ENCODE data around the gene SCLY. TPM values are rescaled to one million over a fixed set of nuclear protein-coding genes. Genes with fewer than 3 reads are reported as not detected.

Gene SCLY
- total and polyA plus RNA-seq, 2 of the 13 experiments (the other 11 are each of a cell fraction or from before 2014, with no cell fraction given), result 27.9 to 38.6 TPM

- no peak for TF ChIP-seq MNT (IDR thresholded peaks at IDR 0.05)
- TF ChIP-seq CREBL2 (CRISPR knock-in tag; IDR thresholded peaks at IDR 0.05; ENCODE audit: borderline replicate concordance), result no peak
- no peak for TF ChIP-seq GMEB1 (CRISPR knock-in tag; IDR thresholded peaks at IDR 0.05; ENCODE audit: borderline replicate concordance)
- no peak; the same call in 1 of the 2 replicates for TF ChIP-seq ZNF589 (CRISPR knock-in tag; conservative IDR thresholded peaks at IDR 0.05)
- no peak for TF ChIP-seq SATB2 (CRISPR knock-in tag; IDR thresholded peaks at IDR 0.05)
- no peak for TF ChIP-seq ZBTB46 (CRISPR knock-in tag; IDR thresholded peaks at IDR 0.05; ENCODE audit: borderline replicate concordance)
- no peak for TF ChIP-seq XRCC5 (optimal IDR thresholded peaks at IDR 0.05; ENCODE audit: low read length)
- TF ChIP-seq KLF13 (CRISPR knock-in tag; IDR thresholded peaks at IDR 0.05), result no peak
- TF ChIP-seq FOXK2 (IDR thresholded peaks at IDR 0.05), result peak; percentile 88
- TF ChIP-seq LRRFIP1 (CRISPR knock-in tag; conservative IDR thresholded peaks at IDR 0.05), result 0 out of 2 replicates have a peak, but pooled peaks have one; percentile 50
- peak; percentile 94 for TF ChIP-seq ZNF414 (CRISPR knock-in tag; IDR thresholded peaks at IDR 0.05)
- TF ChIP-seq GTF2F1 (IDR thresholded peaks at IDR 0.05; ENCODE audit: low read length), result no peak
- peak; percentile 100 for TF ChIP-seq ZNF709 (CRISPR knock-in tag; IDR thresholded peaks at IDR 0.05)
- no peak for TF ChIP-seq IRF9 (CRISPR knock-in tag; IDR thresholded peaks at IDR 0.05; ENCODE audit: borderline replicate concordance)
- TF ChIP-seq SSRP1 (CRISPR knock-in tag; IDR thresholded peaks at IDR 0.05), result 0 out of 2 replicates have a peak, but pooled peaks have one; percentile 15
- no peak for TF ChIP-seq ADNP (CRISPR knock-in tag; IDR thresholded peaks at IDR 0.05)
- TF ChIP-seq ATAD3A (CRISPR knock-in tag; IDR thresholded peaks at IDR 0.05), result no peak
- 0 out of 2 replicates have a peak, but pooled peaks have one; percentile 69 for TF ChIP-seq RARG (CRISPR knock-in tag; IDR thresholded peaks at IDR 0.05; ENCODE audit: low read depth)
- TF ChIP-seq ZNF552 (CRISPR knock-in tag; IDR thresholded peaks at IDR 0.05; ENCODE audit: borderline replicate concordance), result no peak
- TF ChIP-seq POLR2G (IDR thresholded peaks at IDR 0.05; ENCODE audit: low read depth, low read length), result no peak
- TF ChIP-seq ZNF292 (CRISPR knock-in tag; IDR thresholded peaks at IDR 0.05; ENCODE audit: borderline replicate concordance, low read depth), result no peak
- no peak for TF ChIP-seq TBP (CRISPR knock-in tag; IDR thresholded peaks at IDR 0.05)
Observed at GRCh38 chr2:238079874-238080327, 19.1 kb downstream of the SCLY start (continued).
